HG02588 (cell line): Measurements from ENCODE around the gene CCDC167.
"Not testable (repeated sequence)": the region's sequence is repeated elsewhere in the genome, so short reads cannot be mapped to it uniquely, and the experiment has no call there.

Experiments
- ATAC-seq: cut with Tn5 transposase; IDR thresholded peaks from one replicate; pipeline ENCODE4 v1.9.1; 2021; ENCODE audit warnings: mild to moderate bottlenecking, moderate library complexity; ENCODE audit not compliant: unreplicated experiment

The CCDC167 gene

DNA sequence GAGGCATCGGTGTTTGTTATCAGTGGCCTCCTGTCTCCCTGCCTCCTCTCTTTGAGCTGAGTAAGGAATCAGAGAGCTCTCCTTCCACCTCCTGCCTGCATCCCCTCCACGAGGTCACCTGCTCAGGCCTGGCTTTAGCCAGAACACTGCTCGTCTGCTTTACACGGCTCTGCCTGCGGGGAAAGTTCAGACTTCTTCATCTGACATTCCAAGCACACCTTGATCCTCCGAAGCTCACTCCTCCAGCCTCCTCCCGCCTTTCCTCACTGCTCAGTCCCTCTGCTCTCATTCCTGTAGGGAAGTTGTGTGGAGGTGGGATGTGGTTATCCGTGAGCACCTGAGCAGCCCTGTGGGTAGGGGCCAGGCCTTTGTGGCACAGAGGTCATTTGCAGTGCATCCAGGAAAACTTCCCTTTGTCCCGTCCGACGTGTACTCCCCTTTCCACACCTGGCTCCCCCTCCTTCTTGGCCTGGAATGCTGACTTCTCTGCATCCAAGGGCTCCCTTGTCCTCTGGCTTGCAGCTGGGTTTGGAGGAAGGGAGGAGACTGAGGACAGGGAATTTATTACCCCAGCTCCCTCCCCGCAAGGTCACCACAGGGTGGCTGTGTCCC, 12.8 kb upstream of the CCDC167 start:
- ATAC-seq, result no peak

DNA sequence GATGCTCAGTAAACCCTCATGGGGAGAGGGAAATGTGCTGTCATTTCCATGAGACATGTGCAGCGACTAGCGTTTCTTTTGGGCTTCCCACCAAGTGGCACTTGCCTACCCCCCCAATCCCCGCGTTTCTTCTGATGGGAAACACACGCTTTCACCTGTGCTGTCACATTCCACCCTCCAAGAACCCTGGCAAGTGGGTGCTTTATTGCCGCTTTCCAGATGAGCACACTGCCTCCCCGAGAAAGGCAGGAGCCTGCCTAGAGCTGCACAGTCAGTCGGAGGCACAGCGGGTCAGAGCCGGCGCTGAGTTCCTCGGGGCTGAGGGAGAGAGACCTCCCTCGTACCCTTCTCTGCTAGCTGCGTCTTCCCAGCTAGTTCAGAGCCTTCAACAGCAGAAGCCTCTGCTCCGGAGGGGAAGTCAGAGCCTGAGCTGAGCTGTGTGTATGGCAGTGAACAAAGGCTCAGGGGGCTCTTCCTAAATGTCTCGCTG, 12.3 kb upstream of the CCDC167 start:
- ATAC-seq, result no peak

GRCh38 chr6:37511201-37511600, 11.5 kb upstream of the CCDC167 start:
- ATAC-seq, result no peak

DNA sequence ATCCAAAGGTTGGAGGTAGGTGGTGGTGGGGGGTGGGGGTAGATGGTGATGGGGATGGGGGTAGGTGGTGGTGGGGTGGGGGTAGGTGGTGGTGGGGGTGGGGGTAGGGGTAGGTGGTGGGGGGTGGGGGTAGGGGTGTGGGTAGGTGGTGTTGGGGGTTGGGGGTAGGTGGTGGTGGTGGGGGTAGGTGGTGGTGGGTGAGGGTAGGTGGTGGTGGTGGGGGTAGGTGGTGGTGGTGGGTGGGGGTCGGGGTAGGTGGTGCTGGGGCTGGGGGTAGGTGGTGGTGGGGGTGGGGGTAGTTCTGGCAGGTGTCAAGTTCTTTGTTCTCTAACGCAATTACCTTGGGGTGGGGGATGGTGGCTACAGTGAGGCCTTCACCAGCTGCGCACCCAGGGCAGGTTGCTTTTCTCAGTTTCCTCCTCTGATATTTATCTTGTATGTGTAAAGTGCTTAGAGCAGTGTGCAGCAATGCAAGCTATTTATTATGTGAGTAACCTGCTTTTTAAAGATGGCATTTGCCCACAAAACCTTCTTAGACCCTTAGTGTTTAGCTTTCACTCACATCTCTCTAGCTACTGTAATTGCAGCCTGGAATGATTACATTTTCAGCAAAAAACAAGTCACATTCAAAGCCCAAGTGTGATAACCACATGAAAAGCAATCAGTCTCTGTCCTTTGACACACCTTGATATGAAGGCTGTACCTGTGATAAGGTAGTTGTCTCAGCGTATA, 8.2 kb upstream of the CCDC167 start:
- ATAC-seq, result no peak

DNA sequence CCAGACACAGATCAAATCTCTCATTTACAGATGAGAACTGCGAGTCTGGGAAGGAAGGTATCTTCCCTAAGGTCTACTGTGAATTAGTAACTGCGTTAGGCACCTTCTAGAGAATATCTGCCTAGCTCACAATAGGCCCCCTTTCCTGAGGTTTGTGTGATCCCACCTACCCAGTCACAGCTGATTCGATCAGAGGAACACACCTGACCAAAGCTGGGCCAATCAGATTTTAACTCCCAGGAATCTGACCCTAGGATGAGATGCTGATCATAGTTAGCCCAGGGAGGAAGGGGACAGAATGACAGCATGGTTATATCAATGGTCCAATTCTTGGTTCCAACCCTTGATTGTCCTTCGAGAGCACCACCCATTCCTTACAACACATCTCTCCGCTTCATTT, 7.4 kb upstream of the CCDC167 start:
- ATAC-seq, result no peak

GRCh38 chr6:37506479-37506878, 6.8 kb upstream of the CCDC167 start:
- ATAC-seq, result no peak

DNA sequence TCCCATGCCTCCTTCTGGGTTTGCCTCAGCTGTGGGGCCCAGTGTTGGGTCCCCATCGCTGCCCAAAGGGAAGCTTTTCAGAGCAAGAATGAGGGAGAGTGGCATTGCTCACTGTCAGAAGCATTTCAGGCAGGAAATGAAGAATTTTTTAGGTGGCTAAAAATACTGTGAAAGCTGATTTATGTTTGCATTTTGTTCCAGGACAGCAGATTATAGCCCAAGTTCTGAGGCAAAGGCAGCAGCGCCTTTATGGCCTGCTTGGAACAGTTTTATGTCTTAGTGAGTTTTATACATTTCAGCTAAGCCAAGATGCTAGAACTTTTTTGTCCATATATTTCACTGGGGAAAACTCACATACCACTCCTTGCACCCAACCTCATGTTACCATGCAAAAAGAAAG, 4.3 kb upstream of the CCDC167 start:
- no peak for ATAC-seq

DNA sequence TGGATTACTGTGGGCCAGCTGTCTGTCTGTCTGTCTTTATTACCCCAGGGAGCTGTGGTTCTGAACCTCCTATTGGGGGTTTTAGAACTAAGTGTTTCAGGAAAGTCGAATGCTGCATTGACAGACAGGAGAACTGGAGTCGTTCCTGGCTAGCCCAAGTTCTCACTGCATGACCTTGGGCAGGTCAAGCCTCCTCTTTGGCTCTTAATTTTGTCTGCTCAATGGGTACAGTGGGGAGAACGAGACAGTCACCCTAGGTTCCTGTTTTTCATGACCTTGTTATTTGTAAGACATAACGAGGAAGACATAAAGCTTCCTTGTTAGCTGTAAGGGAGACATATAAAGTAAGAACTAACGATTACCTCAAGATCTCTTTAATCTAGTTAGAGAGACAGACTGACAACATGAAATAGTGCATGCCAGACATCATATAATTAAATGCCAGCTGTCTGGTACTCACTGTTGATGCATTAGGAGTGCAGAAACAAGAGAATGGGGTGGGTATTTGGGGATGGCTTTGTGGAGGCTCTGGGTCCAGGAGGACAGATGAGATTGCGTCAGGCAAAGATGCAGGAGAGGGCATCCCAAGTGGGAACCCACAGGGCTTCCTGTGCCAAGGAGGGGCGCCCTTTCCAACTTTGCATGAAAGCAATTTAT, 3.7 kb upstream of the CCDC167 start:
- no peak for ATAC-seq

DNA sequence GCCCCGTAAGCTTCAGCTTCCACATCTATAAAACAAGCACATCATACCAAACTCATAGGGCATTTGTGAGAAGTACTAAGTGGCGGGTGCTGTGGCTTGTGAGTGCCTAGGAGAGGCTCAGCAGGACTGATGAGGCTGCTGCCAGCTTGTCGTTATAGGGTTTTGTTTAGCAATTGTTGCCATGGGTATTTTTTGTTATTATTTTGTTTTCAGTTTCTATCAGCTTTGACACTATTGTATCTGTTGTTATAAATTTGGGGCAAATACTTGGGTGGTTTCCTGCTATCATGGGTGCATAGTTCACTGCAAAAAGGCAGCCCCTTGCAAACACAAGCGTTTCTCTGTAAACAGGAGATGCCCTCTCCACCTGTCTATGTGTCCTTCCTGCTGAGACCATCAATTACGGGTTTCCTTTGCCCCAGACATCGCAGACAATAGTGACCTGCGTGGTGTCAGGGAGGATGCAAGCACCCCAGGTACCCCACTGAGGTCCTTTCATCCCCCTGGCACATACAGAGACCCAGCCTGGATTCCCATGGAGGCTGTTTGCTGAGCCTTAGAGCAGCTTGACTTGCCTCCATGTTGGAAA, 3.1 kb upstream of the CCDC167 start:
- ATAC-seq, result no peak

DNA sequence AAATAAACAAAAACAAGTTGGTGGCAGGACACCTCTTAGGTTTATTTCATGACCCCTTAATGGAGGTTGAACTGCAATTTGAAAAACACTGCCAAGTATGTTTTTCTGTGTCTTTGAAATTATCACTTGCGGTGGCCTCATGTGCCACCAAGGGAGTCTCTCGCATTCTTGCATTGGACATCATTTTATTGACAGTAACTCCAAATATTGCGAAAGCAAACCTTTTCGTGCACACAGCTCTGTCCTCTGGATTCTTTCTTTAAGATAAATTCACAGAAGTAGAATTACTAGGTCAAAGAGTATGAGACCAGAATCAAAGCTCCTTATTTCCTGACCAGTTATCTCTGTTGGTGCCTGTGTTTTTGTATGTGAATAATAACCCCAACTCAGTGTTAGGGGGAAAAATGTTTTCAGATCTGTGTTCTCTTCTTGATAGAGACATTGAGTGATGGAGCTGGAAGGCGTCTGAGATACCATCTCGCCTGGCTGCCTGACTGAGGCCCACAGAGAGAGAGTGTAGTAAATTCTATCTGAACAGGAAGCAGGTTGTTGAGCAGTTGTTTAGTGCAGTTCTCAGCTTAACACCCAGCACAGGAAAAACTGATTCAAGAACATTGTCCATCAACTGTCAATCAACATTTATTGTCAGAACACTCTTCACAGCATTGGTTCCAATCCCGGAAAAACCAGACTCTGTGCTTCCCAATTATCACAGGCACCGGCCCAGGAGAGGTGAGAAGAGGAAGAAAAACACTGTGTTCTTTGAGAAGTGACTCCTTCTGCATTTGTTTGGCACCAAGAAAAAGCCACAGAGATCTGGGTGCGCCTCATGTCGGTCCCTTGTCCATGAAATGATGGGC, 2.2 kb upstream of the CCDC167 start:
- no peak for ATAC-seq

DNA sequence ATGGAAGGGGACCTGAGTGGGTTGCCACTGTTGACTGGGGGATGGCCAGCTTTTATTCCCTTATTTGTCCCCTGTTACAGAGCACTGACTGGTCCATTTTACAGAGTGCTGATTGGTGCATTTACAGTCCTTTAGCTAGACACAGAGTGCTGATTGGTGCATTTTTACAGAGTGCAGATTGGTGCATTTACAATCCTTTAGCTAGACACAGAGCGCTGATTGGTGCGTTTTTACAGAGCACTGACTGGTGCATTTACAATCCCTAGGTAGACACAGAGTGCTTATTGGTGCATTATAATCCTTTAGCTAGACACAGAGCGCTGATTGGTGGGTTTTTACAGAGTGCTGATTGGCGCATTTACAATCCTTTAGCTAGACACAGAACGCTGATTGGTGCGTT, 1.2 kb upstream of the CCDC167 start:
- not testable (repeated sequence) for ATAC-seq

DNA sequence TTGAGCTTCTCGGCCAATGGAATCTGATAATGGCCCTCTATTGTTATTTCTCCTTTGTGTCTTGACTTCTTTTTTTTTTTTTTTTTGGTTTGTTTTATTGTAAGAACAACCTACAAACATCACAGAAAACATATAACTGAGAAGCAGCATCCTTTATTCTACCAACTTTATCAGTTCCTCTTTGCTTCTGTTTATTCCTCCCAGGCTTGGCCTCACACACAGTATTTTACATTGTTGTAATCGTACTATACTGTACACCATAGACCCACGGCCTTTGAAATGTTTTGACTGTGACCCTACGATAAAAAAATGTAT, 558 bp upstream of the CCDC167 start:
- no peak for ATAC-seq

GRCh38 chr6:37496951-37497885, 2.5 kb downstream of the CCDC167 start:
- no peak for ATAC-seq

GRCh38 chr6:37495244-37495934, 4.3 kb downstream of the CCDC167 start:
- ATAC-seq, result no peak

GRCh38 chr6:37493661-37493995, 6.1 kb downstream of the CCDC167 start:
- no peak for ATAC-seq

GRCh38 chr6:37492991-37493660, 6.6 kb downstream of the CCDC167 start:
- no peak for ATAC-seq

GRCh38 chr6:37492236-37492972, 7.3 kb downstream of the CCDC167 start:
- no peak for ATAC-seq

GRCh38 chr6:37491830-37492208, 7.9 kb downstream of the CCDC167 start:
- ATAC-seq, result no peak
